K562 (cell line): Measurements from ENCODE around the gene RAB3GAP2. TPM values are rescaled to one million over a fixed set of nuclear protein-coding genes. Genes with fewer than 3 reads are reported as not detected.
"Not testable (repeated sequence)": the region's sequence is repeated elsewhere in the genome, so short reads cannot be mapped to it uniquely, and the experiment has no call there.

ENCODE experiments used
- ATAC-seq: fragments of 200-7000 bp; cut with Tn5 transposase; 3 replicates; pipeline ENCODE4 v1.9.1; 2020; ENCODE audit warnings: moderate library complexity
- BruUV-seq: library from RNA; stranded (reverse); fragments of 400-500 nt; replicated peaks from 2 replicates; lab custom pipeline; 2021; lab: Mats Ljungman, UMichigan
- CTCF ChIA-PET: fragments of 300-600 bp; formaldehyde crosslinking; extraction: SDS; loops from one replicate; lab custom pipeline; 2021; ENCODE audit warnings: low intra/inter-chr PET ratio; lab: Yijun Ruan, JAX
- POLR2A ChIA-PET: fragments of 300-600, 350-650 bp; sonication (Branson Sonifier 250); formaldehyde crosslinking; extraction: SDS; loops from one replicate; lab custom pipeline; 2021; ENCODE audit warnings: antibody characterized with exemption, inconsistent platforms; lab: Yijun Ruan, JAX
- DNase-seq, 4 experiments: peaks; one replicate each; pipeline versions ENCODE4 v3.0.0 to v3.0.0-alpha.2; 2011 to 2018; ENCODE audit warnings: low spot score in 3 of 4, mixed read lengths in 3 of 4; ENCODE audit errors: extremely low read depth in 1 of 4
- FAIRE-seq: peaks from 2 replicates; lab custom pipeline; 2011; peaks lifted over from hg19 to GRCh38; lab: Jason Lieb, UNC
- H2AFZ ChIP-seq: 2 replicates; pipeline ENCODE4 v1.6.0; 2011; ENCODE audit warnings: low read depth, low read length, control low read depth, inconsistent platforms
- H3K27ac ChIP-seq: fragments of 200-600 bp; 3 replicates; pipeline ENCODE4 v1.8.0; 2011; ENCODE audit warnings: low read depth, mild to moderate bottlenecking, control low read depth, inconsistent platforms, low read length, moderate library complexity, mixed read lengths; ENCODE audit errors: extremely low read depth
- H3K27me3 ChIP-seq, 2 experiments: fragments of 300-600 bp in 1 of 2; 2 replicates in 1 of 2; 3 replicates in 1 of 2; pipeline versions ENCODE4 v1.6.0 to v1.8.0; 2011; ENCODE audit warnings: inconsistent platforms in 2 of 2, low read length in 2 of 2, mild to moderate bottlenecking in 1 of 2, mixed read lengths in 1 of 2, moderate library complexity in 1 of 2; ENCODE audit not compliant: control insufficient read depth in 2 of 2, insufficient read depth in 2 of 2
- H3K36me3 ChIP-seq: fragments of 300-600 bp; 3 replicates; pipeline ENCODE4 v1.8.0; 2011; ENCODE audit warnings: mild to moderate bottlenecking, low read length, inconsistent platforms; ENCODE audit not compliant: control insufficient read depth, insufficient read depth
- H3K4me1 ChIP-seq, 2 experiments: fragments of 200-600 bp in 1 of 2; replicated peaks in 1 of 2; 2 replicates in 1 of 2; 3 replicates in 1 of 2; pipeline versions ENCODE4 v1.5.1 to v1.8.0; 2011; ENCODE audit warnings: inconsistent platforms in 2 of 2, low read length in 2 of 2, mild to moderate bottlenecking in 1 of 2, mixed read lengths in 1 of 2, moderate library complexity in 1 of 2; ENCODE audit not compliant: control insufficient read depth in 2 of 2, insufficient read depth in 2 of 2
- H3K4me2 ChIP-seq: 2 replicates; pipeline ENCODE4 v1.6.1; 2011; ENCODE audit warnings: low read length, control low read depth, inconsistent platforms, mixed read lengths; ENCODE audit not compliant: insufficient read depth
- H3K4me3 ChIP-seq: fragments of 200-600 bp; sonication (generic), shearing (Covaris generic); 2 replicates; pipeline ENCODE4 v1.5.1; 2016; ENCODE audit warnings: control low read depth, inconsistent platforms
- H3K79me2 ChIP-seq: fragments of 200-600 bp; 3 replicates; pipeline ENCODE4 v1.8.0; 2011; ENCODE audit warnings: low read length, inconsistent platforms; ENCODE audit not compliant: control insufficient read depth, insufficient read depth
- H3K9ac ChIP-seq, 2 experiments: 2 replicates each; pipeline versions ENCODE4 v1.6.0 to v1.6.1; 2011; ENCODE audit warnings: low read depth in 2 of 2, low read length in 2 of 2, control low read depth in 1 of 2, inconsistent platforms in 1 of 2, mild to moderate bottlenecking in 1 of 2, mixed read lengths in 1 of 2; ENCODE audit not compliant: insufficient read depth in 1 of 2
- H3K9me1 ChIP-seq: one replicate; pipeline ENCODE4 v1.6.0; 2011; ENCODE audit warnings: inconsistent platforms, mild to moderate bottlenecking, low read length, moderate library complexity; ENCODE audit not compliant: control insufficient read depth, insufficient read depth
- H3K9me3 ChIP-seq: replicated peaks from 2 replicates; pipeline ENCODE4 v1.5.1; 2011; ENCODE audit warnings: low read depth, low read length, inconsistent platforms; ENCODE audit not compliant: control insufficient read depth, insufficient read depth
- H4K20me1 ChIP-seq: replicated peaks from 2 replicates; pipeline ENCODE4 v1.6.1; 2011; ENCODE audit warnings: low read length, inconsistent platforms, mixed read lengths; ENCODE audit not compliant: control insufficient read depth, insufficient read depth
- CBFA2T2 ChIP-seq: fragments of 450-650 bp; conservative IDR thresholded peaks from 2 replicates; pipeline ENCODE4 v1.6.1; 2017; ENCODE audit warnings: mild to moderate bottlenecking
- MBD2 ChIP-seq: sonication (generic); IDR thresholded peaks from 2 replicates; pipeline ENCODE4 v1.6.1; 2016; ENCODE audit warnings: low read depth, borderline replicate concordance
- SPI1 ChIP-seq: IDR thresholded peaks from 2 replicates; pipeline ENCODE4 v1.6.1; 2011; ENCODE audit warnings: low read depth, low read length, control low read depth, borderline replicate concordance
- ZNF146 ChIP-seq: IDR thresholded peaks from one replicate; pipeline ENCODE4 v1.6.1; 2018; ENCODE audit warnings: missing compliant biosample characterization; ENCODE audit not compliant: unreplicated experiment
- ZNF551 ChIP-seq: fragments of 250-450 bp; sonication (Bioruptor Pico); IDR thresholded peaks from 2 replicates; pipeline ENCODE4 v1.5.0; 2021; ENCODE audit warnings: mild to moderate bottlenecking, moderate library complexity
- ZNF766 ChIP-seq: fragments of 200-800 bp; sonication (Bioruptor generic); conservative IDR thresholded peaks from 2 replicates; pipeline ENCODE4 v1.6.1; 2016; ENCODE audit warnings: missing genetic modification characterization, missing compliant biosample characterization
- WGBS: fragments of 100-300 bp; shearing (Covaris generic); methylation state at CpG from one replicate; pipeline ENCODE4 v1.1.6; 2016; ENCODE audit warnings: low coverage, mixed read lengths; ENCODE audit not compliant: insufficient coverage; ENCODE audit errors: missing lambda C conversion rate; 5-methylcytosine and 5-hydroxymethylcytosine counted together
- in situ Hi-C: fragments of 300-500 bp; cut with MboI; formaldehyde crosslinking; loops from 4 replicates; pipeline ENCODE4 v1.15.0; 2018; ENCODE audit warnings: inconsistent platforms, mixed read lengths
- intact Hi-C: fragments of 100-400 bp; cut with micrococcal nuclease; formaldehyde crosslinking; loops from 2 replicates; pipeline ENCODE4 v1.14.2; 2022
- polyA plus RNA-seq, 8 experiments: library from polyadenylated mRNA; depleted of rRNA in 4 of 8; stranded (reverse) in 5 of 8; unstranded in 3 of 8; fragments of >200 nt; fragmentation: Nextera tagmentation in 2 of 8; fragmentation: Illumina TruSeq in 1 of 8; extraction: Ambion mirVana in 2 of 8; extraction: Trizol in 1 of 8; gene quantifications; 2 replicates each; pipeline versions ENCODE4 v1.2.1 to v1.2.3, GENCODE V29; 2011 to 2014; ENCODE audit warnings: inconsistent platforms in 1 of 8, missing spikeins in 1 of 8
- total RNA-seq, 7 experiments: library from RNA; depleted of rRNA in 6 of 7; stranded (reverse); fragments of >200 nt in 6 of 7; fragmentation: Illumina TruSeq in 2 of 7; extraction: Trizol in 2 of 7; gene quantifications; 2 replicates each; pipeline versions ENCODE4 v1.2.1 to v1.2.3, GENCODE V29; 2011 to 2021; ENCODE audit warnings: low replicate concordance in 1 of 7
- TF ChIP-seq, protein P1 (sequence below): sonication (generic); formaldehyde crosslinking; IDR thresholded peaks from 2 replicates; pipeline ENCODE4 v1.8.1; 2022; ENCODE audit warnings: missing genetic modification reagents

The RAB3GAP2 gene
- total and polyA plus RNA-seq, 9 of the 15 experiments (the other 6 are each of a cell fraction or from before 2014, with no cell fraction given), result 14.1 to 69.1 (median 32.2) TPM

DNA sequence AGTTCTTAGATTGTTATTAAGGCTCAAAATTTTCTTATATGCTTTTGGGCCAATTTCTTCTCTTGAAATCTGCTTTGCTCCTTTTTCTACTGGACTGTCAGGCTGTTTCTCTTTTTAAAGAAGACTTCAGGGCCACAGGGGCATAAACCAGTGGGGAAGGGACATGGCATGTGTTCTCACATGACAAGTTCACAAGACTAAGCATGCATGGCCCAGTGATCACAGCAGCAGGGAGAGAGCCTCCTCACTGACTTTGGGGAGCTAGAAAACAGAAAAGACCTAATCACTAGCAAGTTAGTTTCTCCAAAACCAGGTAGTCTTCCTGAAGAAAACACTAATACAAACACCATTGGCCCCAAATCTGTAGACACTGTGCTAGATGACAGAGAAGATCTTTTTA, 64.8 kb downstream of the RAB3GAP2 start:
- Histone ChIP-seq H3K9me1 (no peaks in the 10 kb centered on the region), H3K9me3 (no peaks in the 10 kb centered on the region), H3K27ac (no peak overlapping the region), H3K27me3 (no peaks in the 10 kb centered on the region), H3K36me3 (peaks cover 68% of the 10 kb centered on the region), H3K4me2 (no peak overlapping the region), H3K4me3 (no peak overlapping the region), H3K79me2 (no peaks in the 10 kb centered on the region), H4K20me1 (no peaks in the 10 kb centered on the region), H3K9ac (no peak overlapping the region), H2AFZ (no peak overlapping the region), H3K4me1 (no peaks in the 10 kb centered on the region)
- DNase-seq (no peak), FAIRE-seq (no peak), ATAC-seq (no peak)
- POLR2A ChIA-PET, result interaction anchor here (0.6 to 1.5 kb wide), 3 partner anchors 10 to 20 kb away, joined by 3 to 4 read pairs (median 4); no protein-coding TSS in a partner anchor
- BruUV-seq, result no TSS peak
- intact Hi-C loops, result no loop called here
- in situ Hi-C loops, result no loop called here
- TF ChIP-seq CBFA2T2 (no peak), MBD2 (no peak), ZNF551 (CRISPR knock-in tag) (no peak), SPI1 (no peak), ZNF766 (CRISPR knock-in tag) (no peak)
- TF ChIP-seq, protein P1, sequence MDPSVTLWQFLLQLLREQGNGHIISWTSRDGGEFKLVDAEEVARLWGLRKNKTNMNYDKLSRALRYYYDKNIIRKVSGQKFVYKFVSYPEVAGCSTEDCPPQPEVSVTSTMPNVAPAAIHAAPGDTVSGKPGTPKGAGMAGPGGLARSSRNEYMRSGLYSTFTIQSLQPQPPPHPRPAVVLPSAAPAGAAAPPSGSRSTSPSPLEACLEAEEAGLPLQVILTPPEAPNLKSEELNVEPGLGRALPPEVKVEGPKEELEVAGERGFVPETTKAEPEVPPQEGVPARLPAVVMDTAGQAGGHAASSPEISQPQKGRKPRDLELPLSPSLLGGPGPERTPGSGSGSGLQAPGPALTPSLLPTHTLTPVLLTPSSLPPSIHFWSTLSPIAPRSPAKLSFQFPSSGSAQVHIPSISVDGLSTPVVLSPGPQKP, result no peak
- CTCF ChIA-PET, result no interaction called here

DNA sequence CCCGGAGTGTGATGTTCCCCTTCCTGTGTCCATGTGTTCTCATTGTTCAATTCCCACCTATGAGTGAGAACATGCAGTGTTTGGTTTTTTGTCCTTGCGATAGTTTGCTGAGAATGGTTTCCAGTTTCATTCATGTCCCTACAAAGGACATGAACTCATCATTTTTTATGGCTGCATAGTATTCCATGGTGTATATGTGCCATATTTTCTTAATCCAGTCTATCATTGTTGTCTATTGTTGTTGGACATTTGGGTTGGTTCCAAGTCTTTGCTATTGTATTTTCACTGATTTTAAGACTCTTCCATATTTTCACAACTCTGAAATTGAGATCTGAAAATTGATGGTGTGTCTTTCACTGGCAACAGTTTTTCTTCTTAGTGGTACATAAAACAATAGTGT, 67.5 kb downstream of the RAB3GAP2 start:
- H3K27me3 ChIP-seq, DNase-seq, CTCF ChIA-PET, H3K4me2 ChIP-seq, BruUV-seq, H3K79me2 ChIP-seq, H3K9me1 ChIP-seq, H3K27ac ChIP-seq, FAIRE-seq, POLR2A ChIA-PET, H2AFZ ChIP-seq, intact Hi-C loops, H4K20me1 ChIP-seq, H3K9ac ChIP-seq, ATAC-seq, H3K4me3 ChIP-seq, H3K4me1 ChIP-seq, in situ Hi-C loops, H3K9me3 ChIP-seq: not testable (repeated sequence)
- WGBS, result no CpG with 5 or more reads among the region's 2 CpGs
- H3K36me3 ChIP-seq, result peaks cover 68% of the 10 kb centered on the region
- TF ChIP-seq ZNF146, result peak; percentile 70
